Fibroblast of pulmonary artery (primary cell): ENCODE results near the gene NOXA1.
"Not testable (repeated sequence)": the region's sequence is repeated elsewhere in the genome, so short reads cannot be mapped to it uniquely, and the experiment has no call there.

ENCODE experiments used
- DNase-seq: peaks from one replicate; pipeline ENCODE4 v3.0.0-alpha.2; 2010; ENCODE audit warnings: low read depth
- H3K4me3 ChIP-seq: replicated peaks from 2 replicates; pipeline ENCODE4 v1.5.1; 2011; ENCODE audit warnings: low read depth, mild to moderate bottlenecking, control low read depth, low read length, moderate library complexity
- TF ChIP-seq, protein P1 (sequence below): IDR thresholded peaks from 2 replicates; pipeline ENCODE4 v1.5.1; 2011; ENCODE audit warnings: mild to moderate bottlenecking, control low read depth, low read length, inconsistent platforms; ENCODE audit errors: missing control alignments

The NOXA1 gene, protein sequence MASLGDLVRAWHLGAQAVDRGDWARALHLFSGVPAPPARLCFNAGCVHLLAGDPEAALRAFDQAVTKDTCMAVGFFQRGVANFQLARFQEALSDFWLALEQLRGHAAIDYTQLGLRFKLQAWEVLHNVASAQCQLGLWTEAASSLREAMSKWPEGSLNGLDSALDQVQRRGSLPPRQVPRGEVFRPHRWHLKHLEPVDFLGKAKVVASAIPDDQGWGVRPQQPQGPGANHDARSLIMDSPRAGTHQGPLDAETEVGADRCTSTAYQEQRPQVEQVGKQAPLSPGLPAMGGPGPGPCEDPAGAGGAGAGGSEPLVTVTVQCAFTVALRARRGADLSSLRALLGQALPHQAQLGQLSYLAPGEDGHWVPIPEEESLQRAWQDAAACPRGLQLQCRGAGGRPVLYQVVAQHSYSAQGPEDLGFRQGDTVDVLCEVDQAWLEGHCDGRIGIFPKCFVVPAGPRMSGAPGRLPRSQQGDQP

DNA sequence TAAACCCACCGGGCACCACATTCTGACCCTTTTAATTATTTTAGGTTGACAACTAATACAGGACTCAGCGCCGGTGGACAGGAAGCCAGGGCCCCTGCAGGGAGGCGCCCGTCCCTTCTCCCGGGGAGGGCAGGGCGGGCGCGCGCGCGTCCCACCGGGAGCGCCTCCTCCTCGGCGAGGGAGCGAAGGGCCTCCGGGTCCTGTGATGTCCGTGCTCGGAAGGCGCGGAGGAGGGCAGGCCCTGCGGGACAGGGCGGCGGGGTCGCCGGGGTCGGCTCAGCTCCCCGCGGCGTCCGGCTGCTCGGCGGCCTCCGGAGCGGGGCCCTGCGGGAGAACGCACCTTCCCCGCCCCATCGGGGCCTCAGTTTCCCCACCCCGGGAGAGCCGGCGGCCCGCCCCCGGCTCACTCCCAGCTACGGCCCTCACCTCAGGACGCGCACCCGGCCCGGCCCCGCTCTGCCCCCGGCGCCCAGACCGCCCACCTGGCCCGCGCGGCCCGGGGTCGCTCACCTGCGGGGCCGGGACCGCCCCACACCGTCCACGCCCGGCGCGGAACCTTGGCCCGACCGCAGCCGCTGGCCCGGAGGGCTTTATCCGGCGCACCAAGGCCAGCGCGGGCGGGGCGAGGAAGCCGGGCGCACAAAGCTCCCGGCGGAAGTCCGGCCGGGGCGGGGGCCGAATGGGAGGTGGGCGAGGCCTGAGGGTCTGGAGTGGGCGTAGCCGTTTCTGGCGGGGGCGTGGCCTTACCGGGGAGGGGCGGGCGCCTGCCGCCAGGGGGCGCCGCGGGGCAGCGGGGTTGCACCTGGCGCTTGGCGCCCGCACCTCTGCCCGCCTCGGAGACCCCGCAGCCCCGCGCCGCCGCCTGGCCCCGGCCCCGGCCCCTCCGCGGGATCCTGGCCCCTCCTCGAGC, at the start of gene NOXA1, which contains the start of gene EXD3:
NOXA1 (plus strand) TSS at position 790 of the 910 bp plus-strand sequence. CDS start 137 bp downstream, outside the sequence.
EXD3 (minus strand) TSS at position 559 of the 910 bp plus-strand sequence. CDS start 27,805 bp downstream, outside the sequence.
- H3K4me3 ChIP-seq = peak within 1 kb of the TSS; percentile 80
- peak; percentile 94 for DNase-seq
- TF ChIP-seq, protein P1, sequence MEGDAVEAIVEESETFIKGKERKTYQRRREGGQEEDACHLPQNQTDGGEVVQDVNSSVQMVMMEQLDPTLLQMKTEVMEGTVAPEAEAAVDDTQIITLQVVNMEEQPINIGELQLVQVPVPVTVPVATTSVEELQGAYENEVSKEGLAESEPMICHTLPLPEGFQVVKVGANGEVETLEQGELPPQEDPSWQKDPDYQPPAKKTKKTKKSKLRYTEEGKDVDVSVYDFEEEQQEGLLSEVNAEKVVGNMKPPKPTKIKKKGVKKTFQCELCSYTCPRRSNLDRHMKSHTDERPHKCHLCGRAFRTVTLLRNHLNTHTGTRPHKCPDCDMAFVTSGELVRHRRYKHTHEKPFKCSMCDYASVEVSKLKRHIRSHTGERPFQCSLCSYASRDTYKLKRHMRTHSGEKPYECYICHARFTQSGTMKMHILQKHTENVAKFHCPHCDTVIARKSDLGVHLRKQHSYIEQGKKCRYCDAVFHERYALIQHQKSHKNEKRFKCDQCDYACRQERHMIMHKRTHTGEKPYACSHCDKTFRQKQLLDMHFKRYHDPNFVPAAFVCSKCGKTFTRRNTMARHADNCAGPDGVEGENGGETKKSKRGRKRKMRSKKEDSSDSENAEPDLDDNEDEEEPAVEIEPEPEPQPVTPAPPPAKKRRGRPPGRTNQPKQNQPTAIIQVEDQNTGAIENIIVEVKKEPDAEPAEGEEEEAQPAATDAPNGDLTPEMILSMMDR = peak; percentile 20

- no peak overlapping the region for H3K4me3 ChIP-seq
- TF ChIP-seq, protein P1 = no peak
- DNase-seq = no peak
Measured at GRCh38 chr9:137373611-137373980, 49.6 kb upstream of the NOXA1 start.

DNA sequence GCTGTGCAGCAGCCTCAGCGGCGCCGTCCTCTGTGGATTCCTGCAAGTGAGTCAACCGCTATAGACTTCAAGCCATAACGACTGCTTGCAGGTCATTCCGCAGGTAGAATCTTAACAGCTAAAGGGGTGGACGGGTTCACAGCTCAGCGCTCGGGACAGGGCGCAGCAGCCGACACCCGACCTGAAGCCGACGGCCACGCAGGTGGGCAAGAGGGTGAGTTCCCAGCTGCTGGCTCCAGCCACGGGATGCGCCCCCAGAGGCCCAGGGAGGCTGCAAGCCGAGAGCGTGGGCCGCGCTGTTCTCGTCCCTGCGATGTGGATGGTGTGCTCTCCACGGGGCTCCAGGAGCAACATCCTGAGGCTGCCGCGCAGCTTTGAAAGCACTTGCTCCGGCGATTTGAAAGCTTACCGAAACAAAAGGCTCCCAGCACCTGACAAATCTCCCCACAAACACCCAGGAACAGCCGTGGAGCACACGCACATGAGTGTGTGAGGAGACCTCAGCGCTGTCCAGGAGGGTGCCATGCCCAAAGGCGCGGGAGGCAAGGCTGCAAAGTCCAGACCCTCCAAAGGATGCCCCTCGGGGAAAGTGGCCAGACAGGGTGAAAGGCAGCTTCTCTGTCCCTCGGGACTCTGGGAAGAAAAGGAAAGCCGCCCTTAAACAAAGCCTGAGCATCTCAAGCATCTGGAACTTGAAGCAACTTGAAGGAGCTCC, 48.9 kb upstream of the NOXA1 start:
- no peak for DNase-seq
- H3K4me3 ChIP-seq = no peak overlapping the region
- TF ChIP-seq, protein P1 = no peak

GRCh38 chr9:137375321-137376058, 47.7 kb upstream of the NOXA1 start:
- no peak overlapping the region for H3K4me3 ChIP-seq
- TF ChIP-seq, protein P1 = no peak
- DNase-seq = no peak

- DNase-seq = no peak
- H3K4me3 ChIP-seq = no peak overlapping the region
- TF ChIP-seq, protein P1 = no peak
Measured at GRCh38 chr9:137376386-137376785, 46.8 kb upstream of the NOXA1 start.

DNA sequence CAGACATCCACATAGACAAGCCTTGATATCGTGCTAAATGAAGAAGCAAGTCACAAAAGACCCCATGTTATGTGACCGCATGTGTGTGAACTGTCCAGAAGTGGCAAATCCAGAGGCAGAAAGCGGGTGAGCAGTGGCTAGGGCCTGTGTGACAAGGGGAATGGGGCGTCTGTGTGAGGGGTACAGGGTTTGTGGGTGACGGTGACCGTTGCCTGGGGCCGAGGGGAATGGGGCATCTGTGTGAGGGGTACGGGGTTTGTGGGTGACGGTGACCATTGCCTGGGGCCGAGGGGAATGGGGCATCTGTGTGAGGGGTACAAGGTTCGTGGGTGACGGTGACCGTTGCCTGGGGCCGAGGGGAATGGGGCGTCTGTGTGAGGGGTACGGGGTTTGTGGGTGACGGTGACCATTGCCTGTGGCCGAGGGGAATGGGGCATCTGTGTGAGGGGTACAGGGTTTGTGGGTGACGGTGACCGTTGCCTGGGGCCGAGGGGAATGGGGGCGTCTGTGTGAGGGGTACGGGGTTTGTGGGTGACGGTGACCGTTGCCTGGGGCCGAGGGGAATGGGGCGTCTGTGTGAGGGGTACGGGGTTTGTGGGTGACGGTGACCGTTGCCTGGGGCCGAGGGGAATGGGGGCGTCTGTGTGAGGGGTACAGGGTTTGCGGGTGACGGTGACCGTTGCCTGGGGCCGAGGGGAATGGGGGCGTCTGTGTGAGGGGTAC, 44.3 kb upstream of the NOXA1 start:
- DNase-seq, H3K4me3 ChIP-seq: not testable (repeated sequence)
